Activated CD8-positive, alpha-beta T cell treated with anti-CD3 and anti-CD28 coated beads, Interleukin-2, amount 10 ng/mL, durations not matched to agents 7 days and 5 days (primary cell): ENCODE results near the gene ZNF74. TPM values are rescaled to one million over a fixed set of nuclear protein-coding genes. Genes with fewer than 3 reads are reported as not detected.

Source experiments
- ATAC-seq: fragments of 150-1000 bp; cut with Tn5 transposase; one replicate; pipeline ENCODE4 v1.10.0; 2021; ENCODE audit warnings: moderate library complexity
- CTCF ChIA-PET: fragments of 350-600 bp; sonication (Branson Sonifier 250); formaldehyde crosslinking; loops from one replicate; lab custom pipeline; 2021; ENCODE audit warnings: antibody characterized with exemption; lab: Charles Lee
- POLR2A ChIA-PET: fragments of 350-600 bp; sonication (Branson Sonifier 250); formaldehyde crosslinking; loops from one replicate; lab custom pipeline; 2021; ENCODE audit warnings: antibody characterized with exemption; lab: Charles Lee
- DNase-seq: peaks from one replicate; pipeline ENCODE4 v3.0.0-alpha.2; 2020
- H3K27ac Mint-ChIP-seq: one replicate; pipeline ENCODE4 v1.8.0; 2021; ENCODE audit warnings: mild to moderate bottlenecking, mixed read lengths
- H3K27me3 Mint-ChIP-seq: one replicate; pipeline ENCODE4 v1.8.0; 2021; ENCODE audit warnings: low read depth, mixed read lengths
- H3K36me3 Mint-ChIP-seq: one replicate; pipeline ENCODE4 v1.8.0; 2021; ENCODE audit warnings: low read depth, mixed read lengths
- H3K4me1 Mint-ChIP-seq: one replicate; pipeline ENCODE4 v1.8.0; 2021; ENCODE audit warnings: low read depth, mixed read lengths
- H3K4me3 Mint-ChIP-seq: one replicate; pipeline ENCODE4 v1.8.0; 2021; ENCODE audit warnings: mild to moderate bottlenecking, mixed read lengths
- H3K9me3 Mint-ChIP-seq: one replicate; pipeline ENCODE4 v1.8.0; 2022; ENCODE audit warnings: mixed read lengths; ENCODE audit not compliant: insufficient read depth
- total RNA-seq, 2 experiments: library from RNA; stranded (reverse); gene quantifications; one replicate each; pipeline ENCODE4 v1.2.3, GENCODE V29; 2021

ZNF74 gene
- total RNA-seq, 2 experiments from 2014 or later, result 9.2 to 12.6 TPM

GRCh38 chr22:20430720-20431510 is 37.0 kb downstream of the ZNF74 start:
- H3K9me3 Mint-ChIP-seq, result no peaks in the 10 kb centered on the region
- peaks cover 19% of the 10 kb centered on the region for H3K4me1 Mint-ChIP-seq
- H3K27ac Mint-ChIP-seq, result no peak overlapping the region
- CTCF ChIA-PET, result interaction anchor here (1.0 to 4.4 kb wide), 4 partner anchors 13 to 33 kb away, joined by 3 to 18 read pairs (median 6); no protein-coding TSS in a partner anchor
- DNase-seq, result peak; percentile 62
- H3K4me3 Mint-ChIP-seq, result peak overlapping the region; percentile 52
- H3K27me3 Mint-ChIP-seq, result peaks cover 72% of the 10 kb centered on the region
- POLR2A ChIA-PET, result interaction anchor here (0.6 kb wide), 1 partner anchor 496 kb away, joined by 3 read pairs; no protein-coding TSS in a partner anchor
- no peaks in the 10 kb centered on the region for H3K36me3 Mint-ChIP-seq
- peak; percentile 48 for ATAC-seq

GRCh38 chr22:20431511-20432192 is 37.7 kb downstream of the ZNF74 start:
- DNase-seq, result no peak
- Mint-ChIP-seq H3K36me3 (no peaks in the 10 kb centered on the region), H3K4me3 (peak overlapping the region; percentile 43), H3K27ac (no peak overlapping the region), H3K27me3 (peaks cover 73% of the 10 kb centered on the region), H3K4me1 (peaks cover 20% of the 10 kb centered on the region), H3K9me3 (no peaks in the 10 kb centered on the region)
- ATAC-seq, result no peak
- ChIA-PET CTCF (interaction anchor here (1.0 kb wide), 1 partner anchor 25 kb away, joined by 3 read pairs; no protein-coding TSS in a partner anchor), POLR2A (interaction anchor here (0.6 kb wide), 1 partner anchor 495 kb away, joined by 3 read pairs; no protein-coding TSS in a partner anchor)

DNA sequence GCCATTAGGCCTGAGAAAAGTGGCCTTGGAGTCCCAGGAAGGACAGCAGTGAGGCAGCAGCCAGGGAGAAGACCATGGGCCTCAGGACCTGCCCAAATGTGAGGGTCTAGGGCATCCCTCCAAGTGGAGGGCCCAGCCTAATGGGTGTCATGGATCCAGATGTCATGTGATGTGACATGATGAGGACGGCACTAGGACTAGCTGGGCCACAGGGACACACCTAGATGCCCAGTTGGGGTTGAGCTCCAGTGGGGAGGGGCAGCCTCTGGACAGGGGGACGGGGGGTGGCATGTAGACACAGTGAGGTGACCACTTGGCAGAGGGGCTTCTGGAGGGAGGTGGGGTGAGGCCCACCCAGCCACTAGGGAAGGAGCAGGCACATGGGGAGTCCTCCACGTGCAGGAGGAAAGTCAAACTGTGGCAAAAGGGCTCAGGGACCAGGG is 38.3 kb downstream of the ZNF74 start:
- H3K9me3 Mint-ChIP-seq, result no peaks in the 10 kb centered on the region
- POLR2A ChIA-PET, result interaction anchor here (0.6 kb wide), 1 partner anchor 271 kb away, joined by 3 read pairs; no protein-coding TSS in a partner anchor
- peaks cover 26% of the 10 kb centered on the region for H3K4me1 Mint-ChIP-seq
- ATAC-seq (no peak), DNase-seq (no peak)
- H3K27ac Mint-ChIP-seq, result no peak overlapping the region
- peaks cover 73% of the 10 kb centered on the region for H3K27me3 Mint-ChIP-seq
- no peaks in the 10 kb centered on the region for H3K36me3 Mint-ChIP-seq
- CTCF ChIA-PET, result interaction anchor here (0.8 to 1.9 kb wide), 2 partner anchors 14 to 23 kb away, joined by 4 read pairs; no protein-coding TSS in a partner anchor
- no peak overlapping the region for H3K4me3 Mint-ChIP-seq

DNA sequence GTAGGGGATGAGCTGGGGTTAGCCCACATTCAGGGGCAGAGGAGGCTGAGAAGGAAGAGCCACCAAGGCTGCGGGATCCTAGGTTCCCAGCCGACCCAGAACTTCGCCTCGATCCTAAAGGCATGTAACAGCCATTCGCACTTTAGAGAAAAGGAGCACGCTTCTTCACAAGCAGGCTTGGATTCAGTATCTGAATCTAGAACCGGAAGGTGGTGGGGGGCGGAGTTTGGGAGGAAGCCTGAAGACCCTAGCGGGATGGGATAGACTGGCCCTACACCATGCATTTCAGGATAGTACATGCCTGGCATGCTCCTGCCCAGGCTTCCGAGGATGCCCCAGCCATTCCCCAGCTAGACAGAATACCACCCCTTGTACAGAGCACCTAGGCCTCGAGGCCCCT is 39.2 kb downstream of the ZNF74 start:
- Mint-ChIP-seq H3K27me3 (peaks cover 70% of the 10 kb centered on the region), H3K9me3 (no peaks in the 10 kb centered on the region), H3K4me3 (no peak overlapping the region), H3K36me3 (no peaks in the 10 kb centered on the region), H3K27ac (no peak overlapping the region), H3K4me1 (peaks cover 29% of the 10 kb centered on the region)
- ATAC-seq, result no peak
- ChIA-PET POLR2A (interaction anchor here (0.6 kb wide), 1 partner anchor 270 kb away, joined by 3 read pairs; no protein-coding TSS in a partner anchor), CTCF (interaction anchor here (0.6 to 3.4 kb wide), 4 partner anchors 15 to 78 kb away, joined by 3 to 13 read pairs (median 4); no protein-coding TSS in a partner anchor)
- no peak for DNase-seq

- Mint-ChIP-seq H3K36me3 (no peaks in the 10 kb centered on the region), H3K27ac (no peak overlapping the region), H3K9me3 (no peaks in the 10 kb centered on the region), H3K27me3 (peaks cover 71% of the 10 kb centered on the region), H3K4me3 (no peak overlapping the region), H3K4me1 (peaks cover 33% of the 10 kb centered on the region)
- ATAC-seq (no peak), DNase-seq (no peak)
- ChIA-PET CTCF (interaction anchor here (0.6 to 3.4 kb wide), 4 partner anchors 16 to 78 kb away, joined by 3 to 13 read pairs (median 4); no protein-coding TSS in a partner anchor), POLR2A (no interaction called here)
Observed at GRCh38 chr22:20433686-20434241, 39.8 kb downstream of the ZNF74 start.

DNA sequence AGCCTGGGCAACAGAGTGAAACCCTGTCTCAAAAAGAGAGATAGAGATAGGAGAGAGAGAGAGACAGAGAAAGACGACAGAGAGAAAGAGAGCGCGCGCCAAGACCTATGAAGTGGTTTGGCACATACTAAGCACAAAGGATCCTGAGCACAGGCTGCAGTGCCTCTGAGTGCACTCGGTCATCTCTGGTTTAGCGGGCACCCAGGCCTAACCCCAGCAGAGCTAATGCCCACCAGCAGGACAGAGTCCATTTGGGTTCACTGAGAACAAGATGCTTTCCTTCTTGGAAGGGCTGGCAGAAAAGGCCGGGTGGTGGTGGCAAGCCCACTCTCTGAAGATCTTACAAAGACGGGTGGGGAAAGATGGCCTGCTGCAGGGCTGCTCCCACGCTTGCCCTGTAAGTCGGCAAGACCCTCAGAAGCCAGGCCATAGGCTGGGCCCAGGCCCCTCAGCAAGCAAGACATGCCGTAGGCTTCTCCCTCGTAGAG is 40.4 kb downstream of the ZNF74 start:
- DNase-seq (no peak), ATAC-seq (no peak)
- no peak overlapping the region for H3K4me3 Mint-ChIP-seq
- peaks cover 71% of the 10 kb centered on the region for H3K27me3 Mint-ChIP-seq
- ChIA-PET POLR2A (no interaction called here), CTCF (interaction anchor here (1.4 to 3.4 kb wide), 3 partner anchors 16 to 64 kb away, joined by 3 to 13 read pairs (median 4); no protein-coding TSS in a partner anchor)
- no peaks in the 10 kb centered on the region for H3K36me3 Mint-ChIP-seq
- no peaks in the 10 kb centered on the region for H3K9me3 Mint-ChIP-seq
- no peak overlapping the region for H3K27ac Mint-ChIP-seq
- H3K4me1 Mint-ChIP-seq, result peaks cover 30% of the 10 kb centered on the region

DNA sequence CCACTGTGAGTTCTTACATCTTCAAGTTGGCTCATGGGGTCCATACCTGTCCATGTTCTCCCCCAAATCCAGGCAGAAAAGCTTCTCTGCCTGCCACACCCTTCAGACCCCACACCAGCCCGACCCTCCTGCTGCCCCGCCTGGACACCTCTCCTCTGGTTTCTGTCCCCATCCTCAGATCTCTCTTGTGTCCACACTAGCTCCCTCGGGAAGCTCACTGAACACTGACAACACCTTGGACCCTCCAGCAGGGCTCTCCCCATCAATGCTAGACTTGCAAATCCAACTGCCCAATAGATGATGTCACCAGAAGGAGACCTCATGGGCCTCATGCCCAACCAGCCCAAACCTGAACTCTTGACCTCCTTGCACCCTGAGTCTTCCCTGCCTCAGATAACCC is 40.8 kb downstream of the ZNF74 start:
- H3K36me3 Mint-ChIP-seq, result no peaks in the 10 kb centered on the region
- DNase-seq (no peak), ATAC-seq (no peak)
- no peak overlapping the region for H3K27ac Mint-ChIP-seq
- H3K27me3 Mint-ChIP-seq, result peaks cover 74% of the 10 kb centered on the region
- ChIA-PET CTCF (interaction anchor here (1.4 to 3.4 kb wide), 2 partner anchors 21 to 64 kb away, joined by 3 to 13 read pairs; no protein-coding TSS in a partner anchor), POLR2A (no interaction called here)
- H3K9me3 Mint-ChIP-seq, result no peaks in the 10 kb centered on the region
- H3K4me3 Mint-ChIP-seq, result no peak overlapping the region
- H3K4me1 Mint-ChIP-seq, result peaks cover 30% of the 10 kb centered on the region

DNA sequence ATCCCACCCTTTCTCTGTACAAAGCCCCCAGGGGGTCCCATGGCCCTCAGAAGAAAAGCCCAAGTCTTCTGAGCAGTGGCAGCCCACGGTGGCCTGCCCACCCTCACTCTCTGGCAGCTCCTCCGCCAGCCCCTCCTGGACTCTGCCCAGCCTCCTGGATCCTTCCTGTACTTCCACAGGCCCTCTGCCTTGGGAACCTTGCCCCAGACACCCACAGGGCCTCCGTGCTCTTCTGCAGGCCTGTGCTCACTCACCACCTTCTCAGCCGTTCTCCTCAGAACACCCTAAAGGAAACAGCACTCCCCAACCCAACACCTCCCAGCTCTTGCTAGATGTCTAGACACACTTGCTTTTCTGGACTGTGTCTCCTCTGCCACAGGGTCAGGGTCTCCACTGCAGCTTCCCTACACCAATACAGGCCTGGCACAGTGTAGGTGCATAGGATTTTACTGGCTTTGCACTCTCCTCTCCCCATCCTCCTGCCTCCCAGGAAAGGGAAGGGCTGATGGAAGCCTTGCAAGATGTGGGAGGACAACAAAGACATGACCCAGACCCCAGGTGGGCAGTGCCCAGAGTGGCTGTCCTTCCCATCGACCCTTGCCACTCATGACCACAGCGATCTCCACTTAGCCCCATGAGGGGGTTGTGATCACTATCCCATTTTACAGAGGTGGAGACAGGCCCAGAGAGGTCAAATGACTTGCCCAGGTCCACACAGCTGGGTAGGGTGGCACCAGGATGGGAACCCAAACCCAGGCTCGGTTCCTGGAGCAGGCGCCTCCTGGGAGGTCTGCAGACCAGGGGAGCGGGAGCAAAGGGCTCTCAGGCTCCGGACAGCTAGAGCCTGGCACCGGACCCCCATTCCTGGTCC is 41.7 kb downstream of the ZNF74 start:
- DNase-seq (no peak), ATAC-seq (no peak)
- CTCF ChIA-PET, result interaction anchor here (1.5 to 3.4 kb wide), 2 partner anchors 17 to 20 kb away, joined by 5 to 13 read pairs; no protein-coding TSS in a partner anchor
- H3K4me3 Mint-ChIP-seq, result no peak overlapping the region
- H3K27ac Mint-ChIP-seq, result no peak overlapping the region
- peaks cover 66% of the 10 kb centered on the region for H3K27me3 Mint-ChIP-seq
- H3K4me1 Mint-ChIP-seq, result peaks cover 25% of the 10 kb centered on the region
- no peaks in the 10 kb centered on the region for H3K9me3 Mint-ChIP-seq
- POLR2A ChIA-PET, result interaction anchor here (0.6 kb wide), 1 partner anchor 9 kb away, joined by 3 read pairs; no protein-coding TSS in a partner anchor
- H3K36me3 Mint-ChIP-seq, result no peaks in the 10 kb centered on the region

DNA sequence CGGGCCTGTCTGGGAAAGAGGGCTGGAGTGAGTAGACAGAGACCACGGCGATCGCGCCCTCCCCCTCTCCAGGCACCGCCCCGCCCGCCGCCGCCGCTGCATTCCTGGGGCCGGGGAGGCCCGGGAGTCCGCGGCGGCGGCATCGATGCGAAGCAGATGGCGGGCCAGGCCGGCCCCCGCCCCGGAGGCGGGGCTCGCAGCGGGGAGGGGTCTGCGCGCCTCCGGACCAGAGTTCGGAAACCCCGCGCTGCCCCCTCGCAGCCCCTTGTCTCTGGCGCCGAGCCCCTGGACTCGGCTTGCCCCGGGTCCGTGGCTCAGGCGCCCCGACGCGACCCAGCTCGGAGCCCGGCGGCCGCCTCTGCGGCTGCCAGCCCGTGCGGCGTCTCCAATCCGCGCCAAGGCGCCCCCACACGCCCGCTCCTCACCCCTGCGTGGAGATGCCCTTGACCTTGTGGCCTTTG is 42.4 kb downstream of the ZNF74 start:
- ATAC-seq (no peak), DNase-seq (no peak)
- Mint-ChIP-seq H3K27me3 (peaks cover 62% of the 10 kb centered on the region), H3K4me3 (no peak overlapping the region), H3K36me3 (no peaks in the 10 kb centered on the region), H3K9me3 (no peaks in the 10 kb centered on the region), H3K4me1 (peaks cover 20% of the 10 kb centered on the region), H3K27ac (no peak overlapping the region)
- CTCF ChIA-PET, result interaction anchor here (1.5 to 3.4 kb wide), 2 partner anchors 18 to 20 kb away, joined by 5 to 13 read pairs; no protein-coding TSS in a partner anchor
- POLR2A ChIA-PET, result interaction anchor here (0.6 kb wide), 1 partner anchor 8 kb away, joined by 3 read pairs; no protein-coding TSS in a partner anchor
